Measurements from ENCODE around the gene ANKMY2.

Gene ANKMY2

GRCh38 chr7:16645593-16646471, at the start of gene ANKMY2, which contains the start of gene BZW2:
ANKMY2 (minus strand) TSS chr7:16645754; CDS start chr7:16645573, 181 bp downstream.
BZW2 (plus strand) TSS chr7:16646181; CDS start chr7:16665444, 19,263 bp downstream.
- H3K4me3 ChIP-seq (replicated peaks; ENCODE audit: low read depth, low read length) = peak within 1 kb of the TSS; percentile 89
- TF ChIP-seq CTCF (IDR thresholded peaks at IDR 0.05; ENCODE audit: low read length, missing control alignments) = no peak
- peak; percentile 97 for DNase-seq (ENCODE audit: low read depth)

- DNase-seq (ENCODE audit: low read depth) = no peak
- H3K4me3 ChIP-seq (replicated peaks; ENCODE audit: low read depth, low read length) = no peak overlapping the region
- no peak for TF ChIP-seq CTCF (IDR thresholded peaks at IDR 0.05; ENCODE audit: low read length, missing control alignments)
Observed at GRCh38 chr7:16694806-16695205, 49.3 kb upstream of the ANKMY2 start.

- no peak overlapping the region for H3K4me3 ChIP-seq (replicated peaks; ENCODE audit: low read depth, low read length)
- TF ChIP-seq CTCF (IDR thresholded peaks at IDR 0.05; ENCODE audit: low read length, missing control alignments) = no peak
- DNase-seq (ENCODE audit: low read depth) = no peak
Observed at GRCh38 chr7:16693601-16694318, 48.2 kb upstream of the ANKMY2 start.

- no peak for DNase-seq (ENCODE audit: low read depth)
- TF ChIP-seq CTCF (IDR thresholded peaks at IDR 0.05; ENCODE audit: low read length, missing control alignments) = no peak
- no peak overlapping the region for H3K4me3 ChIP-seq (replicated peaks; ENCODE audit: low read depth, low read length)
Observed at GRCh38 chr7:16691241-16691640, 45.7 kb upstream of the ANKMY2 start.

GRCh38 chr7:16688249-16688648, 42.7 kb upstream of the ANKMY2 start:
- no peak for DNase-seq (ENCODE audit: low read depth)
- no peak for TF ChIP-seq CTCF (IDR thresholded peaks at IDR 0.05; ENCODE audit: low read length, missing control alignments)
- H3K4me3 ChIP-seq (replicated peaks; ENCODE audit: low read depth, low read length) = no peak overlapping the region

GRCh38 chr7:16685535-16685934, 40.0 kb upstream of the ANKMY2 start:
- TF ChIP-seq CTCF (IDR thresholded peaks at IDR 0.05; ENCODE audit: low read length, missing control alignments) = no peak
- DNase-seq (ENCODE audit: low read depth) = no peak
- H3K4me3 ChIP-seq (replicated peaks; ENCODE audit: low read depth, low read length) = no peak overlapping the region
